ENCODE data around the gene TRAF4. TPM values are rescaled to one million over a fixed set of nuclear protein-coding genes. Genes with fewer than 3 reads are reported as not detected.
"Not testable (repeated sequence)": the region's sequence is repeated elsewhere in the genome, so short reads cannot be mapped to it uniquely, and the experiment has no call there.

The TRAF4 gene
- total RNA-seq, 2 donors from 2014 or later = 59.7 to 186 TPM

DNA sequence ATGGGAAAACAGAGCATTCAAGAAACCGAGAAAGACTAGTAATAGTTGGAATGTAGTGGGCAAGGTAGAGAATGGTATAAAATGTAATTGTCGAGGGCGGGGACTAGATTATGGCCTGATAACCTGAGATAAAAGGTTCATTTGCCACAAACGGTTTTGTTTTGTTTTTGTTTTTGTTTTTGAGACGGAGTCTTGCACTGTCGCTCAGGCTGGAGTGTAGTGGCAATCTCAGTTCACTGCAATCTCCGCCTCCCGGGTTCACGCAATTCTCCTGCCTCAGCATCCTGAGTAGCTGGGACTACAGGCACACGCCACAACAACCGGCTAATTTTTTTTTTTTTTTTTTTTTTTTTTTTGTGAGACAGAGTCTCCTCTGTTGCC is 13.9 kb upstream of the TRAF4 start:
- Mint-ChIP-seq H3K9me3 (no peaks in the 10 kb centered on the region), H3K4me1 (ENCODE audit: low read depth in 2 of 2) (peaks cover 35 to 37% of the 10 kb centered on the region in 2 donors), H3K4me3 (no peak overlapping the region), H3K27ac (peak overlapping the region in 1 of 2 donors; percentile 29), H3K36me3 (peaks cover under 1% of the 10 kb centered on the region), H3K27me3 (no peaks in the 10 kb centered on the region)
- ATAC-seq = no peak
- DNase-seq (ENCODE audit: low spot score) = no peak

DNA sequence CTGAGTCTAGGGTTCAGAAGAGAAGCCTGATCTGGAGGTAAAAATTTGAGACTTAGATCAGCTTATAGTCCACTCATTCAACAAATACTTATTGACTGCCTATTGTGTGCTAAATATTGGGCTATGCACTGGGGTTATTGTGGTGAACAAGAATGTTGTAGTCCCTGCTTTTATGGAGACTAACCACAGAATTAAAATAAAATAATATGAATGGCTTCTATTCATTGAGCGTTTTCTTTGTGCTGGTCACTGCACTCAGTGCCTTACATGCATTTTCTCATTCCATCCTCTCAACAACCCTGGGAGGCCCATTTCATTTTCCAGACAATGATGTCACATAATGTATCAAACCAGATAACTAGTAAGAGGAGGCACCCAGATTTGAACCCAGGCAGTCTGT is 10.5 kb upstream of the TRAF4 start:
- no peaks in the 10 kb centered on the region for H3K36me3 Mint-ChIP-seq
- no peaks in the 10 kb centered on the region for H3K9me3 Mint-ChIP-seq
- H3K4me1 Mint-ChIP-seq (ENCODE audit: low read depth in 2 of 2) = peaks cover 10 to 12% of the 10 kb centered on the region in 2 donors
- no peak overlapping the region for H3K27ac Mint-ChIP-seq
- no peak overlapping the region for H3K4me3 Mint-ChIP-seq
- ATAC-seq (no peak), DNase-seq (ENCODE audit: low spot score) (no peak)
- H3K27me3 Mint-ChIP-seq = no peaks in the 10 kb centered on the region

- H3K27me3 Mint-ChIP-seq = no peaks in the 10 kb centered on the region
- no peak overlapping the region for H3K4me3 Mint-ChIP-seq
- H3K9me3 Mint-ChIP-seq = no peaks in the 10 kb centered on the region
- no peak overlapping the region for H3K27ac Mint-ChIP-seq
- DNase-seq (ENCODE audit: low spot score) (no peak), ATAC-seq (peak; percentile 8 to 20)
- peaks cover 2 to 6% of the 10 kb centered on the region in 2 donors for H3K4me1 Mint-ChIP-seq (ENCODE audit: low read depth in 2 of 2)
- H3K36me3 Mint-ChIP-seq = no peaks in the 10 kb centered on the region
Observed at GRCh38 chr17:28734712-28735241, 9.0 kb upstream of the TRAF4 start.

DNA sequence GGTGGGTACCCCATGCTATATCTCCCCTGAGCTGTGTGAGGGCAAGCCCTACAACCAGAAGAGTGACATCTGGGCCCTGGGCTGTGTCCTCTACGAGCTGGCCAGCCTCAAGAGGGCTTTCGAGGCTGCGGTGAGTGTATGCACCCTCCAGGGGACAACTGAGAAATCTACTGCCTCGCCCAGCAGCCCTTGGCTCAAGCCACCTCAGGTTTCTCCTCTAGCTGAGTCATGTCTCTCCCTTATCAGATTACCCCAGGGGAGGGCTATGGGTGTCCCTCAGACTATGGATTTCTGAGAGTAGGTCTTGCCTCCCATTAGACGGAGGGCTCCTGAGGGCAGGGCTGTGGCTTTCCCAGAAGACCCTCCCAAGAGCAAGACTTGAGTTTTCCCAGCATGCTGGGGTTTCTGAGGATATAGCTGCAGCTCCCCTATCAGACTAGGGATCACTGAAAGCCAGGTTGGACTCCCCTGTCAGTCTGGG is 8.5 kb upstream of the TRAF4 start:
- H3K27me3 Mint-ChIP-seq = no peaks in the 10 kb centered on the region
- ATAC-seq (peak in 1 of 2 donors; percentile 14), DNase-seq (ENCODE audit: low spot score) (no peak)
- no peaks in the 10 kb centered on the region for H3K9me3 Mint-ChIP-seq
- no peaks in the 10 kb centered on the region for H3K36me3 Mint-ChIP-seq
- peaks cover 0 to 4% of the 10 kb centered on the region in 2 donors for H3K4me1 Mint-ChIP-seq (ENCODE audit: low read depth in 2 of 2)
- H3K27ac Mint-ChIP-seq = no peak overlapping the region
- no peak overlapping the region for H3K4me3 Mint-ChIP-seq

DNA sequence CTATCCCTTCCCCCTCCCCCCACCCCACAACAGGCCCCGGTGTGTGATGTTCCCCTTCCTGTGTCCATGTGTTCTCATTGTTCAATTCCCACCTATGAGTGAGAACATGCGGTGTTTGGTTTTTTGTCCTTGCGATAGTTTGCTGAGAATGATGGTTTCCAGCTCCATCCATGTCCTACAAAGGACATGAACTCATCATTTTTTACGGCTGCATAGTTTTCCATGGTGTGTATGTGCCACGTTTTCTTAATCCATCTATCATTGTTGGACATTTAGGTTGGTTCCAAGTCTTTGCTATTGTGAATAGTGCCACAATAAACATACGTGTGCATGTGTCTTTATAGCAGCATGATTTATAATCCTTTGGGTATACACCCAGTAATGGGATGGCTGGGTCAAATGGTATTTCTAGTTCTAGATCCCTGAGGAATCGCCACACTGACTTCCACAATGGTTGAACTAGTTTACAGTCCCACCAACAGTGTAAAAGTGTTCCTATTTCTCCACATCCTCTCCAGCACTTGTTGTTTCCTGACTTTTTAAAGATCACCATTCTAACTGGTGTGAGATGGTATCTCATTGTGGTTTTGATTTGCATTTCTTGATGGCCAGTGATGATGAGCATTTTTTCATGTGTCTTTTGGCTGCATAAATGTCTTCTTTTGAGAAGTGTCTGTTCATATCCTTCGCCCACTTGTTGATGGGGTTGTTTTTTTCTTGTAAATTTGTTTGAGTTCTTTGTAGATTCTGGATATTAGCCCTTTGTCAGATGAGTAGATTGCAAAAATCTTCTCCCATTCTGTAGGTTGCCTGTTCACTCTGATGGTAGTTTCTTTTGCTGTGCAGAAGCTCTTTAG is 7.7 kb upstream of the TRAF4 start:
- H3K36me3 Mint-ChIP-seq; H3K27ac Mint-ChIP-seq; H3K4me1 Mint-ChIP-seq (ENCODE audit: low read depth in 2 of 2); H3K9me3 Mint-ChIP-seq; H3K4me3 Mint-ChIP-seq; ATAC-seq; DNase-seq (ENCODE audit: low spot score); H3K27me3 Mint-ChIP-seq: not testable (repeated sequence)

DNA sequence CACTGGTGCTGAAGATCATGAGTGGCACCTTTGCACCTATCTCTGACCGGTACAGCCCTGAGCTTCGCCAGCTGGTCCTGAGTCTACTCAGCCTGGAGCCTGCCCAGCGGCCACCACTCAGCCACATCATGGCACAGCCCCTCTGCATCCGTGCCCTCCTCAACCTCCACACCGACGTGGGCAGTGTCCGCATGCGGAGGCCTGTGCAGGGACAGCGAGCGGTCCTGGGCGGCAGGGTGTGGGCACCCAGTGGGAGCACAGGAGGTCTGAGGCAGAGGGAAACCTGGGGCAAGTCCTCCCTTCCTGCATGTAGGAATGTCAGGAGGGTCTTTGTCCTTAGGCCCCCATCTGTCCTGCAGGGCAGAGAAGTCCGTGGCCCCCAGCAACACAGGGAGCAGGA is 6.5 kb upstream of the TRAF4 start:
- Mint-ChIP-seq H3K36me3 (no peaks in the 10 kb centered on the region), H3K27ac (no peak overlapping the region), H3K27me3 (no peaks in the 10 kb centered on the region), H3K9me3 (no peaks in the 10 kb centered on the region), H3K4me3 (no peak overlapping the region), H3K4me1 (ENCODE audit: low read depth in 2 of 2) (peaks cover 0 to 4% of the 10 kb centered on the region in 2 donors)
- peak in 1 of 2 donors; percentile 43 for ATAC-seq
- no peak for DNase-seq (ENCODE audit: low spot score)

- ATAC-seq (peak in 1 of 2 donors; percentile 5), DNase-seq (ENCODE audit: low spot score) (no peak)
- Mint-ChIP-seq H3K36me3 (no peaks in the 10 kb centered on the region), H3K27ac (no peak overlapping the region), H3K4me1 (ENCODE audit: low read depth in 2 of 2) (peaks cover 0 to 4% of the 10 kb centered on the region in 2 donors), H3K9me3 (no peaks in the 10 kb centered on the region), H3K27me3 (no peaks in the 10 kb centered on the region), H3K4me3 (no peak overlapping the region)
Observed at GRCh38 chr17:28737770-28738679, 5.8 kb upstream of the TRAF4 start.

GRCh38 chr17:28738680-28739384 is 5.0 kb upstream of the TRAF4 start:
- Mint-ChIP-seq H3K4me1 (ENCODE audit: low read depth in 2 of 2) (peaks cover 0 to 6% of the 10 kb centered on the region in 2 donors), H3K36me3 (no peaks in the 10 kb centered on the region), H3K4me3 (no peak overlapping the region), H3K27me3 (no peaks in the 10 kb centered on the region), H3K9me3 (no peaks in the 10 kb centered on the region), H3K27ac (no peak overlapping the region)
- DNase-seq (ENCODE audit: low spot score) = peak; percentile 20
- no peak for ATAC-seq

GRCh38 chr17:28740406-28741357 is 3.1 kb upstream of the TRAF4 start:
- Mint-ChIP-seq H3K27me3 (no peaks in the 10 kb centered on the region), H3K4me1 (ENCODE audit: low read depth in 2 of 2) (peaks cover 0 to 9% of the 10 kb centered on the region in 2 donors), H3K36me3 (no peaks in the 10 kb centered on the region), H3K27ac (no peak overlapping the region), H3K4me3 (no peak overlapping the region), H3K9me3 (no peaks in the 10 kb centered on the region)
- ATAC-seq (no peak), DNase-seq (ENCODE audit: low spot score) (no peak)

DNA sequence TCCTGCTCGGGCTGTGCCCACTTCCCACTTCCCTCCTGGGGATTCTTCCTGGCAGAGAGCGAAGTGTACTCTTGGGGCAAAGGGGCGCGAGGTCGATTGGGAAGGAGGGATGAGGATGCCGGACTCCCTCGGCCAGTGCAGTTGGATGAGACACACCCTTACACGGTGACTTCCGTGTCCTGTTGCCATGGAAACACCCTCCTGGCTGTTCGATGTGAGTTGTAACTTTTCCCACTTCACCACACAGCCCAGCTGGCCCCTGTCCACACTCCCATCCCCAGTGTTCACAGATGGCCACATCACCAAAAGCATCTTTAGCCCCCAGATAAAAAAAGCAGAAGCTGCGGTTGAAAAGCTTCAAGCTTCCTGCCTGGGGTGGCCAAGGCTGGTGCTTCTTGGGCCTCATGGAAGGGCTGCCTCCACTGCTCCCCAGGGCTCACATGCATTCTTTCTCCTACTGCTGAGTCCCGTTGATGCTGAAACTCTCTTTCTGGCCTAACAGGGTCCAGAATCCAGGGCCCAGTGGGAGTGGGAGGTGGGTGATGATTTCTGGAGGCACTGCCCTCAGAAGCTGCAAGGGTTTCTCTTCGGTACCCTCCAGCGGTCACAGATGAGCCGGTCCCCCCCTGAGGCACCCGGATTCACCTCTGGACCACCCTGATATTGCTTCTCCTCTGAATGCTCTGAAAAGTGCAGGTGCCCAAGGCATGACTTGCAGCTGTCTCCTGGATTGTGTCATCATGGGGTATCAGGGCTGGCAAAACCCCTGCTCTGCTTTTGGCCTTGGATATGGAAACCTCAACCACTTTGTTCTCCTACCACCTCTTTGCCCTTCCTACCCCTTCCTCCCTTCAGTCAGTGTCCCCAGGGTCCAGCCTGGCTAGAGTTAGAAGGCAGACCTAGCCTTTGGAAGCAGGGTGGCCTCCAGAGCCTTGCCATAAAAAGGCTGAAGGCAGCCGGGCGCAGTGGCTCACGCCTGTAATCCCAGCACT is 2.2 kb upstream of the TRAF4 start:
- Mint-ChIP-seq H3K36me3 (no peaks in the 10 kb centered on the region), H3K4me3 (no peak overlapping the region), H3K9me3 (no peaks in the 10 kb centered on the region), H3K27me3 (no peaks in the 10 kb centered on the region), H3K4me1 (ENCODE audit: low read depth in 2 of 2) (peaks cover 0 to 9% of the 10 kb centered on the region in 2 donors), H3K27ac (no peak overlapping the region)
- no peak for ATAC-seq
- no peak for DNase-seq (ENCODE audit: low spot score)

- no peaks in the 10 kb centered on the region for H3K36me3 Mint-ChIP-seq
- peak; percentile 60 to 75 for ATAC-seq
- DNase-seq (ENCODE audit: low spot score) = no peak
- H3K27ac Mint-ChIP-seq = peak overlapping the region; percentile 67 to 75
- H3K27me3 Mint-ChIP-seq = no peaks in the 10 kb centered on the region
- H3K4me1 Mint-ChIP-seq (ENCODE audit: low read depth in 2 of 2) = peaks cover 0 to 5% of the 10 kb centered on the region in 2 donors
- H3K4me3 Mint-ChIP-seq = peak overlapping the region; percentile 88
- H3K9me3 Mint-ChIP-seq = no peaks in the 10 kb centered on the region
Observed at GRCh38 chr17:28744104-28744971, 527 bp downstream of the TRAF4 start.
